CD4-positive, alpha-beta T cell treated with Interleukin-17A for 1 hour (primary cell): ENCODE measurements around the gene FOXP4.

Source experiments
- DNase-seq: peaks from one replicate; pipeline ENCODE4 v3.0.0-alpha.2; 2020

The FOXP4 gene

GRCh38 chr6:41548841-41549642, 2.9 kb downstream of the FOXP4 start:
- no peak for DNase-seq

GRCh38 chr6:41549673-41550072, 3.5 kb downstream of the FOXP4 start:
- no peak for DNase-seq

GRCh38 chr6:41551086-41551700, 5.0 kb downstream of the FOXP4 start:
- no peak for DNase-seq

- DNase-seq, result no peak
These were observed 5.7 kb downstream of the FOXP4 start for GRCh38 chr6:41551857-41552256.

- no peak for DNase-seq
These were observed 6.5 kb downstream of the FOXP4 start for GRCh38 chr6:41552723-41553122.

- no peak for DNase-seq
These were observed 7.3 kb downstream of the FOXP4 start for GRCh38 chr6:41553405-41553999.

GRCh38 chr6:41555326-41556300, 9.4 kb downstream of the FOXP4 start:
- no peak for DNase-seq

GRCh38 chr6:41557335-41557734, 11.2 kb downstream of the FOXP4 start:
- DNase-seq, result no peak

- no peak for DNase-seq
These were observed 12.0 kb downstream of the FOXP4 start for GRCh38 chr6:41558033-41558807.

- DNase-seq, result no peak
These were observed 13.7 kb downstream of the FOXP4 start for GRCh38 chr6:41559655-41560427.

GRCh38 chr6:41560431-41561192, 14.4 kb downstream of the FOXP4 start:
- peak; percentile 94 for DNase-seq

- DNase-seq, result no peak
These were observed 15.2 kb downstream of the FOXP4 start for GRCh38 chr6:41561416-41561815.

- no peak for DNase-seq
These were observed 16.0 kb downstream of the FOXP4 start for GRCh38 chr6:41561931-41562911.

GRCh38 chr6:41563060-41563776, 17.0 kb downstream of the FOXP4 start:
- DNase-seq, result no peak

- no peak for DNase-seq
These were observed 18.4 kb downstream of the FOXP4 start for GRCh38 chr6:41564448-41565142.

- DNase-seq, result no peak
These were observed 19.5 kb downstream of the FOXP4 start for GRCh38 chr6:41565701-41566100.

GRCh38 chr6:41566961-41567360, 20.8 kb downstream of the FOXP4 start:
- DNase-seq, result no peak

- no peak for DNase-seq
These were observed 21.5 kb downstream of the FOXP4 start for GRCh38 chr6:41567684-41568083.
